ENCODE results near the gene SIPA1L3.

Gene SIPA1L3

DNA sequence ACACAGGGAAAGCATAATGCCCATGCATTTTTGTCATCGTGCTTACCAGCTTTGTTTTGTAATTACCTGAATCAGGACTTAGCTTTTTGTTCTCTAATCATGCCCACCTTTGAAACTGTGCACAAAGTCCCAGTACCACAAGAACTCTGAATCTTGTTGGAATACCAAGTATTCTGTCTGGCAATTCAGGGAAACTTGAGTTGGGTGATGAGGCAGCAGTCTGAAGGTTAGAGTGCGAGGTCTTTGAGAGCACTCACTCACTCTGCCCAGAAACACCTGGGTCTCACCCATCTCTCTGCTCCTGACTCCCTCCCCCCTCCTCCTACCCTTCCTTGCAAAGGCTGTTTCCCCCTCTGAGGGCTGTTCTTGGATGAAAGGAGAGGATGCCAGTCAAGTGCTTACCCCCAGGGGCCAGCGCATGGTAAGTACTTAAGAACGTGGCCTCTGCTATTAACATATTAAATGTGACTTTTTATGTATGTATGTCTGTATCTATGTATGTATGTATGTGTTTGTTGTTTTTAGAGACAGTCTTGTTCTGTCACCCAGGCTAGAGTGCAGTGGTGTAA lies 22.4 kb downstream of the SIPA1L3 start:
- no peak for FAIRE-seq
- no peak for DNase-seq (ENCODE audit: insufficient read length, low spot score)
- TF ChIP-seq, protein P1, sequence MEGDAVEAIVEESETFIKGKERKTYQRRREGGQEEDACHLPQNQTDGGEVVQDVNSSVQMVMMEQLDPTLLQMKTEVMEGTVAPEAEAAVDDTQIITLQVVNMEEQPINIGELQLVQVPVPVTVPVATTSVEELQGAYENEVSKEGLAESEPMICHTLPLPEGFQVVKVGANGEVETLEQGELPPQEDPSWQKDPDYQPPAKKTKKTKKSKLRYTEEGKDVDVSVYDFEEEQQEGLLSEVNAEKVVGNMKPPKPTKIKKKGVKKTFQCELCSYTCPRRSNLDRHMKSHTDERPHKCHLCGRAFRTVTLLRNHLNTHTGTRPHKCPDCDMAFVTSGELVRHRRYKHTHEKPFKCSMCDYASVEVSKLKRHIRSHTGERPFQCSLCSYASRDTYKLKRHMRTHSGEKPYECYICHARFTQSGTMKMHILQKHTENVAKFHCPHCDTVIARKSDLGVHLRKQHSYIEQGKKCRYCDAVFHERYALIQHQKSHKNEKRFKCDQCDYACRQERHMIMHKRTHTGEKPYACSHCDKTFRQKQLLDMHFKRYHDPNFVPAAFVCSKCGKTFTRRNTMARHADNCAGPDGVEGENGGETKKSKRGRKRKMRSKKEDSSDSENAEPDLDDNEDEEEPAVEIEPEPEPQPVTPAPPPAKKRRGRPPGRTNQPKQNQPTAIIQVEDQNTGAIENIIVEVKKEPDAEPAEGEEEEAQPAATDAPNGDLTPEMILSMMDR (IDR thresholded peaks at IDR 0.05; ENCODE audit: insufficient read depth, missing control alignments) = no peak

DNA sequence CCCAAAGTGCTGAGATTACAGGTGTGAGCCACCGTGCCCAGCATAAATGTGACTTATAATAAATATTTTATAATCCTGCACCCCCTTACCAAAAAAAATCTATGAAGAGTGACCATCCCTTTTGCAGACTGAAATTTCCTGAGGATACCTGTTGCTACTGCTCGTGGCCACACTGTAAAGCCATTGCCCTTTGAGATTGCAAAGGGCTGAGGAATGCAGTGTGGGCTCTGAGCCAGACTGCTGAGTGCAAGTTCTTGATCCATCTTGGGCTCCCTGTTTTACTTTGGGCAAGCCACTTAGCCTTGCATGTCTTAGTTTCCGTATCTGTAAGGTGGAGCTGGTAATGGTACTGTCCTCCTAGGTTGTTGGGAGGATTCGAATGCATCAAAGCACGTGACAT lies 23.4 kb downstream of the SIPA1L3 start:
- FAIRE-seq (no peak), DNase-seq (ENCODE audit: insufficient read length, low spot score) (no peak)
- TF ChIP-seq, protein P1 (IDR thresholded peaks at IDR 0.05; ENCODE audit: insufficient read depth, missing control alignments) = no peak

DNA sequence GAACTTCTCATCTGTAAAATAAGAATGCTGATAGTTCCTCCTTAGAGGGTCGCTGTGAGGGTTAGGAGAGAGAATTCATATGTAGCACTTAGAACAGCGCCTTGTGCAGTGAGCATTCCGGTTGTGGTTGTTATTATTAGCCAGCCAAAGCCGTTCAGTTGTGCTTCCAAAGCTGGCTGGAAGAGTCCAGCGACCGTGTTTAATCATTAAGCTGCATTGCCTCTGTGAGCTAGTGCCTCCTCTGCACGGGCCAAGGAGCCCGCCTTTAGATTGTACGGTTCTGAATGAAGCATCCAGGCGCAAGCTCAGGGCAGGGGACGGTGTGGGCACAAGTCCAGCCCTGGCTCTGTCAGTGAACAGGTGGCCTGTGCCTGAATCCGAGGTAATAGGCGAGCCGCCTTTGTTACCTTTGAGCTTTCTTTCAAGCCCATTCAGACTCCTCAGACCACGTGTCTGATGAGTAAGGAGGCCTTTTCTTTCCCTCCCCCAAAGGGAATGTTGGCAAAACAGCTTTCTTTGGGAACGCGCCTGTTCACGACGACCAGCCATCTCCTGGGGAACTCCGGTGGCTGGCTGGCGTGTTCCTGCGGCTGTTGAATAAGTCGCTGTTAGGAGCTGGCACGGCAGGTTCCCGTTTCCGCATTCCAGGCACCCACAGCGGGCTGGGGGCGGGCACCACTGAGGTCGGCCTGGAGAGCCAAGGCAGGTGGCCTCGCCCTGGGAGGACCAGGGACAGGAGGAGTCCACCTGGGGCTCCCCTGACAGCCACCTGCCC lies 25.1 kb downstream of the SIPA1L3 start:
- FAIRE-seq = no peak
- DNase-seq (ENCODE audit: insufficient read length, low spot score) = no peak
- TF ChIP-seq, protein P1 (IDR thresholded peaks at IDR 0.05; ENCODE audit: insufficient read depth, missing control alignments) = no peak

DNA sequence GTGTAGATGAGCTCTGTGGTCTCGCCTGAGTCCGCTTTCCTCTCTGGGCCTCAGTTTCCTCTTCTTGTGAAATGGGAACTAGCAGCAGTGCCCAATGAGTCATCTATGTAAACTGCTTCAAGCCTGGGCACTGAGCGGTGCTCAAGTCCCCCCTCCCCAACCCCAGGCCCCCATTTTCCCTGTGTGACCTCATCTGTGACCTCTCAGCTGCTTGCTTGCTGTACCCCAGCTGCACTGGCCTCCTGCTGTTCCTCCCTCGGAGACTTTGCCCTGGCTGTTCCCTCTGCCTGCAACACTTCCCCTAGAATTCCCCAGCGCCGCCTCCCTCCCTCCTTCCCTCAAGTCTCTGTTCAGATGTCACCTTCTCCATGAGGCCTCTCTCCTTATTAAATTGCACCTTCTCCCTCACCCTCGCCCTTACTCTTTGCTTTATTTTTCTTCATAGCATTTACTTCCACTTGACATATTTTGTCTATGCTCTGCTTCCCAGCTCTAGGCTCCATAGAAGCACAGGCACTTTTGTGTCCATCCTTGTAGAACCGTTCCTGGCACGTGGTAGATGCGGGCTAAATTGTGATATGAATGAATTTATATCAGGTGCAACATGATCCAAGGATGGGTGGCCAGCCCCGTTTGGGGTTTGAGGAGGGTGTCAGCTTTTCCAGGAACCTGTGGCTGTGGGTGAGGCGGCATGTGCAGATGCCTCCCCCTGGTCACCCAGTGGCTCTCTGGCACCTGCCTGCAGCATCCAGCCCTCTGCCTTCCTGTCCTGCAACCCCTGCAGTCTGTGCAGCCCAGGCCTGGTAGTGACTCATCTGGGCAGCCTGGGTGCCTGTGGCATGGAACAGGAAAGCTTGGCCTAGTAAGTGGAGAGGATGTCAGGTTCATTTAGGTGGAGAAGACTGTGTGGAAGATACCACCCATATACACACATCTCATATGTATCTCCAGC lies 26.3 kb downstream of the SIPA1L3 start:
- DNase-seq (ENCODE audit: insufficient read length, low spot score) (no peak), FAIRE-seq (no peak)
- TF ChIP-seq, protein P1 (IDR thresholded peaks at IDR 0.05; ENCODE audit: insufficient read depth, missing control alignments) = no peak

DNA sequence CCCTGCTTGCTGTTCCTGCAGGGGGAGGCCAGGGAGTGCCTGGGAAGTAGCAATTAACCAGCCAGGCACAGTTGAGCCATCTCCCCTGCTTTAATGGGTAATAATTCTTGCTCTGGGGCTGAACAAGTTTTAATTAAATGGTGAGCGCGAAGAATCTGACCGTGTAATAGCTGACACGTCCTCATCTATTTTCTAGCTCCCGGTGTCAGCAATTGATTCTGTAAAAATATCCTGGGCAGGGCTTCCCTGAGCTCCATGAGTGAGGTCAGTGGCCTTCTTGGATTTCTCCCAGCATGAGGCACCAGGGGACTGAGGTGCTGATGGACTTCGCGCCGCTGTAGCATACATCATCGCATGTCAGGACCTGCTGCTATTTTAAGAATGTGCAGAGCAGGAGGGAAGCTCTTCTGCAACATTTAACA lies 26.9 kb downstream of the SIPA1L3 start:
- no peak for FAIRE-seq
- DNase-seq (ENCODE audit: insufficient read length, low spot score) = no peak
- TF ChIP-seq, protein P1 (IDR thresholded peaks at IDR 0.05; ENCODE audit: insufficient read depth, missing control alignments) = no peak

DNA sequence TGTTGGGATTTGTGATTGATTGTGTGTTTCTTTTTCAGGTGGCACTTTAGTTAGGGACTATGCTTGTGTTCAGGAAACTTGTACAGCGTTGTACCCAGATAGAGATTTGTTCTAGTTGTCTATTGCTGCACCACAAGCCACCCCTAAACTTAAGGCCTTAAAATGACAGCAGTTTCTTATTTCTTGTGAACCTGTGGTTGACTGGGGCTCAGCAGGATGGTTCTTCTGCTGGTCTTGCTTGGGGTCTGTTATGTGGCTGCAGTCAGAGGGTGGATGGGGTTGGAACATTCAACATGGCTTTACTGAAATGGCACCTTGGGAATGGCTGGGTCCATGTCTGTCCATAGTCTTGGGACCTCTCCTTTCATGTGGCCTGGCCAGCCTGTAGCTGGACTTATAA lies 28.3 kb downstream of the SIPA1L3 start:
- no peak for FAIRE-seq
- DNase-seq (ENCODE audit: insufficient read length, low spot score) = no peak
- TF ChIP-seq, protein P1 (IDR thresholded peaks at IDR 0.05; ENCODE audit: insufficient read depth, missing control alignments) = no peak

All from D721Med (cell line).